Measurements from ENCODE around the gene MATK. TPM values are rescaled to one million over a fixed set of nuclear protein-coding genes. Genes with fewer than 3 reads are reported as not detected.

The MATK gene
- total RNA-seq, 1 experiment from 2014 or later = 0.86 TPM

- DNase-seq (ENCODE audit: low read depth) = peak; percentile 46
These were observed 3.0 kb upstream of the MATK start for GRCh38 chr19:3788996-3789778.

- DNase-seq (ENCODE audit: low read depth) = no peak
These were observed 687 bp downstream of the MATK start for GRCh38 chr19:3785451-3785937.

- DNase-seq (ENCODE audit: low read depth) = peak; percentile 55
These were observed 1.4 kb downstream of the MATK start for GRCh38 chr19:3784607-3785450.

- DNase-seq (ENCODE audit: low read depth) = no peak
These were observed 2.3 kb downstream of the MATK start for GRCh38 chr19:3783660-3784584.

GRCh38 chr19:3782903-3783302 is 3.3 kb downstream of the MATK start:
- no peak for DNase-seq (ENCODE audit: low read depth)

- no peak for DNase-seq (ENCODE audit: low read depth)
These were observed 3.9 kb downstream of the MATK start for GRCh38 chr19:3782330-3782729.

GRCh38 chr19:3781603-3782002 is 4.6 kb downstream of the MATK start:
- DNase-seq (ENCODE audit: low read depth) = no peak

GRCh38 chr19:3780786-3781304 is 5.3 kb downstream of the MATK start:
- DNase-seq (ENCODE audit: low read depth) = no peak

- DNase-seq (ENCODE audit: low read depth) = no peak
These were observed 7.1 kb downstream of the MATK start for GRCh38 chr19:3778899-3779723.

- peak; percentile 7 for DNase-seq (ENCODE audit: low read depth)
These were observed 7.9 kb downstream of the MATK start for GRCh38 chr19:3778104-3778867.

- DNase-seq (ENCODE audit: low read depth) = no peak
These were observed 9.6 kb downstream of the MATK start for GRCh38 chr19:3776479-3777040.

GRCh38 chr19:3775831-3776230 is 10.3 kb downstream of the MATK start:
- no peak for DNase-seq (ENCODE audit: low read depth)

- DNase-seq (ENCODE audit: low read depth) = peak; percentile 1
These were observed 10.8 kb downstream of the MATK start for GRCh38 chr19:3775374-3775711.

- no peak for DNase-seq (ENCODE audit: low read depth)
These were observed 11.4 kb downstream of the MATK start for GRCh38 chr19:3774621-3775373.

- no peak for DNase-seq (ENCODE audit: low read depth)
These were observed 12.2 kb downstream of the MATK start for GRCh38 chr19:3773814-3774515.

GRCh38 chr19:3771906-3772455 is 14.2 kb downstream of the MATK start, which contains the start of gene RAX2:
Gene RAX2 (minus strand): TSS chr19:3772228. CDS start chr19:3771742, 486 bp downstream.
- DNase-seq (ENCODE audit: low read depth) = no peak

- no peak for DNase-seq (ENCODE audit: low read depth)
These were observed 14.9 kb downstream of the MATK start for GRCh38 chr19:3771000-3771905.

Measured in Daoy (cell line).